Fibroblast of lung (primary cell): ENCODE measurements around the gene KRTAP4-4. TPM values are rescaled to one million over a fixed set of nuclear protein-coding genes. Genes with fewer than 3 reads are reported as not detected.

Experiments
- DNase-seq, 2 donors: peaks; one replicate each; pipeline versions ENCODE4 v3.0.0 to v3.0.0-alpha.2; 2010; ENCODE audit warnings: low read depth in 2 of 2
- H2AFZ ChIP-seq: 2 replicates; pipeline ENCODE4 v1.5.1; 2012; ENCODE audit warnings: low read length, control low read depth, inconsistent platforms
- H3K27ac ChIP-seq: 2 replicates; pipeline ENCODE4 v1.5.1; 2011; ENCODE audit warnings: low read length, control low read depth; ENCODE audit not compliant: insufficient read depth
- H3K27me3 ChIP-seq: 2 replicates; pipeline ENCODE4 v1.5.1; 2011; ENCODE audit warnings: mild to moderate bottlenecking, low read length; ENCODE audit not compliant: control insufficient read depth, insufficient read depth
- H3K36me3 ChIP-seq: 2 replicates; pipeline ENCODE4 v1.5.1; 2011; ENCODE audit warnings: low read length; ENCODE audit not compliant: control insufficient read depth, insufficient read depth
- H3K4me1 ChIP-seq: 2 replicates; pipeline ENCODE4 v1.5.1; 2011; ENCODE audit warnings: low read length; ENCODE audit not compliant: control insufficient read depth, insufficient read depth; ENCODE audit errors: extremely low read depth
- H3K4me2 ChIP-seq: 2 replicates; pipeline ENCODE4 v1.5.1; 2011; ENCODE audit warnings: low read length, control low read depth; ENCODE audit not compliant: insufficient read depth; ENCODE audit errors: extremely low read depth
- H3K4me3 ChIP-seq, 4 experiments: fragments of 200-600 bp in 1 of 4; sonication (generic) in 1 of 4; replicated peaks in 1 of 4; 2 replicates each; pipeline ENCODE4 v1.5.1; 2011 to 2016; ENCODE audit warnings: low read length in 4 of 4, low read depth in 3 of 4, mild to moderate bottlenecking in 3 of 4, control low read depth in 2 of 4, inconsistent platforms in 1 of 4, mixed read lengths in 1 of 4; ENCODE audit not compliant: insufficient read depth in 1 of 4; ENCODE audit errors: control extremely low read depth in 1 of 4
- H3K79me2 ChIP-seq: 2 replicates; pipeline ENCODE4 v1.5.1; 2012; ENCODE audit warnings: mild to moderate bottlenecking, low read length, inconsistent platforms; ENCODE audit not compliant: control insufficient read depth, insufficient read depth
- H3K9ac ChIP-seq: 2 replicates; pipeline ENCODE4 v1.5.1; 2011; ENCODE audit warnings: mild to moderate bottlenecking, low read length, control low read depth; ENCODE audit not compliant: insufficient read depth
- H3K9me3 ChIP-seq: 2 replicates; pipeline ENCODE4 v1.5.1; 2012; ENCODE audit warnings: low read depth, low read length; ENCODE audit not compliant: control insufficient read depth, insufficient read depth
- H4K20me1 ChIP-seq: 2 replicates; pipeline ENCODE4 v1.5.1; 2011; ENCODE audit warnings: low read length; ENCODE audit not compliant: control insufficient read depth, insufficient read depth; ENCODE audit errors: extremely low read depth
- EZH2 ChIP-seq: IDR thresholded peaks from 2 replicates; pipeline ENCODE4 v1.5.1; 2012; ENCODE audit warnings: low read length, control low read depth, mild to moderate bottlenecking; ENCODE audit errors: missing control alignments
- polyA plus RNA-seq, 2 donors: library from polyadenylated mRNA; depleted of rRNA in 1 of 2; stranded (reverse) in 1 of 2; unstranded in 1 of 2; fragments of >200 nt; gene quantifications; 2 replicates each; pipeline ENCODE4 v1.2.1, GENCODE V29; 2011 to 2012; ENCODE audit warnings: missing spikeins in 1 of 2
- total RNA-seq: library from RNA; depleted of rRNA; stranded (reverse); fragments of >200 nt; gene quantifications from 2 replicates; pipeline ENCODE4 v1.2.1, GENCODE V29; 2014
- TF ChIP-seq, protein P1 (sequence below), 2 donors: IDR thresholded peaks in 1 of 2; conservative IDR thresholded peaks in 1 of 2; 1 replicate in 1 of 2; 2 replicates in 1 of 2; pipeline ENCODE4 v1.5.1; 2011 to 2012; ENCODE audit warnings: low read length in 2 of 2, control low read depth in 1 of 2, inconsistent platforms in 1 of 2, low read depth in 1 of 2, mild to moderate bottlenecking in 1 of 2

KRTAP4-4 gene
- total and polyA plus RNA-seq, 2 donors (not counting 1 experiment from before 2014, with no cell fraction given): not detected

DNA sequence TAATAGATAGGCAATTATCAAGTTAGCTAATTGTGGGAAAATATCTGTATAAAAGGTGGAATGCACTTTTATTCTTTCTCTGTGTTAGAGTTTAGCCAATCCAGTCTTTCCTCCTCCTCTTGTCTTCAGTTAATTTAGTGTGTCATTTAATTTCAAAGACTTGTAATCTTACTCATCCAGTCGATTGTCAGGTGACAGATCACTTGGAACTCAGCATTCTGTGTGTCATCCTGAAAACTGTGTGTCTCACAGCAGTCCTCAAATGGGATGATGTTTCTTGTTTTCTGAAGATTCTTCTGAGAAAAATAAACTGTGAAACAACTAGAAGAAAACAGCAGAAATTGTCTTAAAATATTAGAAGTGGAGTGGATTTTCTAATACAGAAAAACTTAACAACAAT, 24.5 kb upstream of the KRTAP4-4 start:
- H3K36me3 ChIP-seq: no peaks in the 10 kb centered on the region
- H3K79me2 ChIP-seq: no peaks in the 10 kb centered on the region
- no peak for TF ChIP-seq EZH2
- TF ChIP-seq, protein P1, sequence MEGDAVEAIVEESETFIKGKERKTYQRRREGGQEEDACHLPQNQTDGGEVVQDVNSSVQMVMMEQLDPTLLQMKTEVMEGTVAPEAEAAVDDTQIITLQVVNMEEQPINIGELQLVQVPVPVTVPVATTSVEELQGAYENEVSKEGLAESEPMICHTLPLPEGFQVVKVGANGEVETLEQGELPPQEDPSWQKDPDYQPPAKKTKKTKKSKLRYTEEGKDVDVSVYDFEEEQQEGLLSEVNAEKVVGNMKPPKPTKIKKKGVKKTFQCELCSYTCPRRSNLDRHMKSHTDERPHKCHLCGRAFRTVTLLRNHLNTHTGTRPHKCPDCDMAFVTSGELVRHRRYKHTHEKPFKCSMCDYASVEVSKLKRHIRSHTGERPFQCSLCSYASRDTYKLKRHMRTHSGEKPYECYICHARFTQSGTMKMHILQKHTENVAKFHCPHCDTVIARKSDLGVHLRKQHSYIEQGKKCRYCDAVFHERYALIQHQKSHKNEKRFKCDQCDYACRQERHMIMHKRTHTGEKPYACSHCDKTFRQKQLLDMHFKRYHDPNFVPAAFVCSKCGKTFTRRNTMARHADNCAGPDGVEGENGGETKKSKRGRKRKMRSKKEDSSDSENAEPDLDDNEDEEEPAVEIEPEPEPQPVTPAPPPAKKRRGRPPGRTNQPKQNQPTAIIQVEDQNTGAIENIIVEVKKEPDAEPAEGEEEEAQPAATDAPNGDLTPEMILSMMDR (conservative IDR thresholded peaks at IDR 0.05 in 1 of 2, IDR thresholded peaks at IDR 0.05 in 1 of 2; ENCODE audit: low read depth in 1 of 2, low read length in 2 of 2): no peak
- no peak overlapping the region for H3K4me3 ChIP-seq
- no peaks in the 10 kb centered on the region for H3K9me3 ChIP-seq
- H3K9ac ChIP-seq: no peak overlapping the region
- H3K27me3 ChIP-seq: no peaks in the 10 kb centered on the region
- H3K27ac ChIP-seq: no peak overlapping the region
- H4K20me1 ChIP-seq: no peaks in the 10 kb centered on the region
- no peak overlapping the region for H3K4me2 ChIP-seq
- H3K4me1 ChIP-seq: no peaks in the 10 kb centered on the region
- DNase-seq: no peak
- H2AFZ ChIP-seq: no peak overlapping the region

DNA sequence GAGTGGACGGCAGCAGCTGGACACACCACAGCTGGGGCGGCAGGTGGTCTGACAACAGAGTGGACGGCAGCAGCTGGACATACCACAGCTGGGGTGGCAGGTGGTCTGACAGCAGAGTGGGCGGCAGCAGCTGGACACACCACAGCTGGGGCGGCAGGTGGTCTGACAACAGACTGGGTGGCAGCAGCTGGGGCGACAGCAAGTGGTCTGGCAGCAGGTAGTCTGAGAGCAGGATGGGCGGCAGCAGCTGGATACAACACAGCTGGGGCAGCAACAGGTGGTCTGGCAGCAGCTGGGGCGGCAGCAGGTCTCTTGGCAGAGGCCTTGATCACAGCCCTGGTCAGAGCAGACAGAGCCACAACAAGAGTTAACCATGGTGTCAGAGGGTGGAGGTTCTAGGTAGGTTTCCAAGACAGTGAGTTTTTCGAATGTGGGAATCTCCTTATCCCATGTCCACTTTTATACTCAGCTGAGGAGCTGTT, 24.0 kb upstream of the KRTAP4-4 start, which contains the start of gene KRTAP4-1:
Gene KRTAP4-1, minus strand, starts transcription at position 432 of the 482 bp plus-strand sequence. Its CDS starts 57 bp downstream, at position 375.
- H3K9me3 ChIP-seq: no peaks in the 10 kb centered on the region
- no peak within 1 kb of the TSS for H3K4me3 ChIP-seq
- no peak within 1 kb of the TSS for H2AFZ ChIP-seq
- no peak for DNase-seq
- H3K4me1 ChIP-seq: peaks cover 2% of the 10 kb centered on the region
- H3K4me2 ChIP-seq: no peak within 1 kb of the TSS
- no peaks in the 10 kb centered on the region for H3K27me3 ChIP-seq
- no peak within 1 kb of the TSS for H3K27ac ChIP-seq
- H4K20me1 ChIP-seq: no peaks in the 10 kb centered on the region
- no peak within 1 kb of the TSS for H3K9ac ChIP-seq
- H3K79me2 ChIP-seq: no peaks in the 10 kb centered on the region
- TF ChIP-seq, protein P1 (conservative IDR thresholded peaks at IDR 0.05 in 1 of 2, IDR thresholded peaks at IDR 0.05 in 1 of 2; ENCODE audit: low read depth in 1 of 2, low read length in 2 of 2): no peak
- no peak for TF ChIP-seq EZH2
- no peaks in the 10 kb centered on the region for H3K36me3 ChIP-seq

DNA sequence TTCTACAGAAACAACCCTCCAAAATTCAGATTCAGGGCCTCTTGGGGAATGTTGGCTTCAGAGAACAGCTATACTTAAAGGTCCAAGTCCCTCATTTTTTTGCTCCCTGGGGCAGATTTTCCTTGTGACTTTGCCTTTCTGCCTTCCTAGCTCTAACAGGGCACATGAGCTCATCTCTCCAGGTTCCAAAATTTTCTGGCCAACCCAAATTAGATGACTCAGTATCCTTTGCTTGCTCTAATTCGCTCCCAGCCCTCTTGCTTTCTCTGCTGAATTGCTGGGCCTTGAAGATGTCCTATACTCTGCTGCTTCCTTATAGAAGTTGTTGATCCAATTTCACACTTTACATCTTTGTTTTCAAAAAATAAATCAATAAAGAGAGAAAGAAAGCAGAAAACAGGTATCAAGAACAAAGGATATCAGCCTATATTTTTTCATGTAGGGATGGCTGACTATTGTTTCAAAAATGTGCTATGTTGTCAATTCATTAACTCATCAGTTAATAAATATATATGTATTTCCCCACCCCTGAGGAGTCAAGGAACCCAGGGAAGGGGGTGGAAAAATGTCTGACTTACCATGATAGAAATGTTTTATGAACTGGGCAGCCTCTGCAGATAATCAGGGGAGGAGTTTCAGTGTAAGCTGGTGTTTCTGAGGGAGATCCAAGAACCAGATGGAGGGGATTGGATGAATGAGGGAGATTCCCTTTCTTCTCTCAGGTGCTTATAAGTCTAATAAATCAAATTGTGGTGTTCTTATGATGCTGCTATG, 18.5 kb upstream of the KRTAP4-4 start:
- no peak overlapping the region for H3K9ac ChIP-seq
- no peak overlapping the region for H3K4me2 ChIP-seq
- H3K4me3 ChIP-seq: no peak overlapping the region
- TF ChIP-seq EZH2: no peak
- TF ChIP-seq, protein P1 (conservative IDR thresholded peaks at IDR 0.05 in 1 of 2, IDR thresholded peaks at IDR 0.05 in 1 of 2; ENCODE audit: low read depth in 1 of 2, low read length in 2 of 2): no peak
- H3K9me3 ChIP-seq: no peaks in the 10 kb centered on the region
- H3K27ac ChIP-seq: no peak overlapping the region
- no peak overlapping the region for H2AFZ ChIP-seq
- H3K27me3 ChIP-seq: no peaks in the 10 kb centered on the region
- H3K79me2 ChIP-seq: no peaks in the 10 kb centered on the region
- DNase-seq: peak in 1 of 2 donors; percentile 3
- H3K4me1 ChIP-seq: peaks cover 7% of the 10 kb centered on the region
- H4K20me1 ChIP-seq: no peaks in the 10 kb centered on the region
- no peaks in the 10 kb centered on the region for H3K36me3 ChIP-seq
